ENCODE measurements around the gene DDR2.
"Not testable (repeated sequence)": the region's sequence is repeated elsewhere in the genome, so short reads cannot be mapped to it uniquely, and the experiment has no call there.

Gene DDR2

DNA sequence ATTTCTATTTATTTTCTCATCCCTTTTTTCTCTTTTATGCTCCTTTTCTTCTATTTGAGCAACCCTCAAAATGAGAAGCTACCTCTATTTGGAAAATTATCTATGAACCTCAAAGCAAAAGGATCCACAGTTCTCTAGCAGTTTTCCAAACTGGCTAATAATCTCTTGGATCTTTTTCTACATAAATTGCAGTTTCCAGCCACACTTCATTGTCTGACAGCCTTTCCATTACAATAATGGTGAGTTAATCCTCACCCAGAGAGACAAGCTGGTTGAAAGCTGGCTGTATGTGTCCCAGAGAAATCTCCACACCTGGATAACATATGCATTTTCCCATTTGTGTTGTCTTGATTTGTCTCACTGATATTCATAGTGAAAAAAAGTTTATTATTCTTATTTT, 141.7 kb downstream of the DDR2 start:
- TF ChIP-seq, protein P1, sequence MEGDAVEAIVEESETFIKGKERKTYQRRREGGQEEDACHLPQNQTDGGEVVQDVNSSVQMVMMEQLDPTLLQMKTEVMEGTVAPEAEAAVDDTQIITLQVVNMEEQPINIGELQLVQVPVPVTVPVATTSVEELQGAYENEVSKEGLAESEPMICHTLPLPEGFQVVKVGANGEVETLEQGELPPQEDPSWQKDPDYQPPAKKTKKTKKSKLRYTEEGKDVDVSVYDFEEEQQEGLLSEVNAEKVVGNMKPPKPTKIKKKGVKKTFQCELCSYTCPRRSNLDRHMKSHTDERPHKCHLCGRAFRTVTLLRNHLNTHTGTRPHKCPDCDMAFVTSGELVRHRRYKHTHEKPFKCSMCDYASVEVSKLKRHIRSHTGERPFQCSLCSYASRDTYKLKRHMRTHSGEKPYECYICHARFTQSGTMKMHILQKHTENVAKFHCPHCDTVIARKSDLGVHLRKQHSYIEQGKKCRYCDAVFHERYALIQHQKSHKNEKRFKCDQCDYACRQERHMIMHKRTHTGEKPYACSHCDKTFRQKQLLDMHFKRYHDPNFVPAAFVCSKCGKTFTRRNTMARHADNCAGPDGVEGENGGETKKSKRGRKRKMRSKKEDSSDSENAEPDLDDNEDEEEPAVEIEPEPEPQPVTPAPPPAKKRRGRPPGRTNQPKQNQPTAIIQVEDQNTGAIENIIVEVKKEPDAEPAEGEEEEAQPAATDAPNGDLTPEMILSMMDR (IDR thresholded peaks at IDR 0.05), result no peak

GRCh38 chr1:162779043-162779442, 146.8 kb downstream of the DDR2 start:
- TF ChIP-seq, protein P1 (IDR thresholded peaks at IDR 0.05), result no peak

GRCh38 chr1:162782671-162783070, 150.4 kb downstream of the DDR2 start:
- TF ChIP-seq, protein P1 (IDR thresholded peaks at IDR 0.05), result no peak

- TF ChIP-seq, protein P1 (IDR thresholded peaks at IDR 0.05), result not testable (repeated sequence)
These were observed 158.2 kb downstream of the DDR2 start, which contains the start of gene HSD17B7 for GRCh38 chr1:162790303-162790984. Gene HSD17B7, plus strand, starts transcription at chr1:162790702. Its CDS starts 99 bp downstream, at chr1:162790801.

DNA sequence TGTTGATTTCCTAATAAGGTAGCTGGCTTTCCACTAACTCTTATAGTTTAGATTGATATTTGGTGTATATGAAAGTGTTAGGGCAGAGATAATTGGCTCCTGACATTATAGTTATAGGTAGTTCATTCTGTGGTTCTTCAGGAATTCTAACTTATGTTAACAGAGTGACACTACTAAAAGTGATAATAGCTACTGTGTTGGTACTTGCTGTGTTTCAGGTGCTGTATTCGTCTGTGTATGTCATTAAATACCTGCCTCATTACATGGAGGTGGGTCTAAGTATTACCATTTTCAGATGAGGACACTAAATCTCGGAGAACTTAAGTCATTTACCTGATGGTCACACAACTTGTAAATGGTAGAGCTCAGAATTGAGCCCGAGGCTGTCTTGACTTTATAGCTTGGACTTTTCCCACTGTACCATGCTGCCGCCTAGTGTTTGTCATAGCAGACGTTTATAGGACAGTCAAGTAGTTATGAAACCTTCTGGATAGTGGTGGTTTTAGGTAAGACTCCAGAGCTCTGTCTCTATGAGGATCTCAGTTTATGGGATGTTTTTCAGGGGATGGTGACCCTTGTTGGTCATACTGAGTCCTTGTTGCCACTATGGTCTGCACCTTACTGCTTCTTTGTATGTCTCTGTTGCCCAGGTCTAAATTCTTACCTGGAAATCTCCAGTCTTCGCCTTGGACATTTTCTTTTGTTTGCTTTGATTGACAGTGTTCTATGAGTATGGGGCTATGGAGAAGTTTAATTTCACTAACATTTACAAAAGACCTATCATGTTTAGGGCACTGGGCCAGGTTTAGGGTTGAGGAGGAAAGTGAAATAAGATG, 167.9 kb downstream of the DDR2 start:
- TF ChIP-seq, protein P1 (IDR thresholded peaks at IDR 0.05), result peak; percentile 81

- TF ChIP-seq, protein P1 (IDR thresholded peaks at IDR 0.05), result no peak
These were observed 190.3 kb downstream of the DDR2 start for GRCh38 chr1:162822391-162823200.

- TF ChIP-seq, protein P1 (IDR thresholded peaks at IDR 0.05), result no peak
These were observed 191.0 kb downstream of the DDR2 start for GRCh38 chr1:162823231-162823630.

All from LNCAP (cell line).